ENCODE results near the gene AMD1.

The AMD1 gene

DNA sequence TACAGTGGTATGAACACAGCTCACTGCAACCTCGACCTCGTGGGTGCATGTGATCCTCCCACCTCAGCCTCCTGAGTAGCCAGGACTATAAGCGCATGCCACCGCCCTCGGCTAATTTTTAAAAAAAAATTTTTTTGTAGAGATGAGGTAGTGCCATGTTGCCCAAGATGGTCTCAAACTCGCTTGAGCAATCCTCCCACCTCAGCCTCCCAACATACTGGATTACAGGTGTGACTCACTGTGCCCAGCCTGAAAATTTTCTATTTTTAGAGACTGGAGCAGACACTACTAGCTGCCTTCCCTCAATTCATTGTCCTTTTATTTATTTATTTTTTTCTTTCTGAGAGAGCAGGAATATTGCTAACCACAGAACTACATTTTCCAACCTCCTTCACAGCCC, 63.6 kb downstream of the AMD1 start:
- FAIRE-seq = no peak

DNA sequence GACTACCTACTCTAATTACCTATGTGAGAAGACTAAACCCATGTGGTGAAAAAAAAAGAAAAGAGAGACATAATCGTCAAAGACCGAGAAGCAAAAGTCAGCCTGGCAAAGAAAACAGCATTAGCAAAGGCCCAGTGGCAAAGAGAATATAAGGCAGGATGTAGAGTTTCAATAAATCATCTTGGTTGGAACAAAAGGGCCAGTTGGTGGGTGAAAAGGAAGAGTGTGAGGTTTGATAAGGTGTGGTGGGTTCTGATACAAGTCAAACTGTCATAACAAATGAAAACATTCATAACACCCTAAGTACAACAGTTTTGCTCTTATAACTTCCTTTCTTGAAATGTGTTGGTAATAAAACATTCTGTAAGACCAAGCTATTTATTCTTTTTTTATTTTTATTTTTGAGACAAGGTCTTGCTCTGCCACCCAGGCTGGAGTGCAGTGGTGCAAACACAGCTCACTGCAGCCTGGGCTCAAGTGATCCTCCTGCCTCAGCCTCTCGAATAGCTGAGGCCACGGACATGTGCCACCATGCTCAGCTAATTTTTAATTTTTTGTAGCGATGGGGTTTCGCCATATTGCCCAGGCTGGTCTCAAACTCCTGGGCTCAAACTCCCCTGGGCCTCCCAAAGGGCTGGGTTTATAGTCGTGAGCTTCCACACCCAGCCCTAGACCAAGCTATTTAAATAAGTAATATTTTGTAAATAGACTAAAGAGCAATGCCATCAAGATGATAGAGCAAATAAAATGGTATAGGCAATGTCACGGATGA, 65.0 kb downstream of the AMD1 start:
- FAIRE-seq (no peak), DNase-seq (ENCODE audit: low spot score) (no peak)

More for the DNA sequence above, 63.6 kb downstream of the AMD1 start:
- peak; percentile 50 for DNase-seq (ENCODE audit: low spot score)

DNA sequence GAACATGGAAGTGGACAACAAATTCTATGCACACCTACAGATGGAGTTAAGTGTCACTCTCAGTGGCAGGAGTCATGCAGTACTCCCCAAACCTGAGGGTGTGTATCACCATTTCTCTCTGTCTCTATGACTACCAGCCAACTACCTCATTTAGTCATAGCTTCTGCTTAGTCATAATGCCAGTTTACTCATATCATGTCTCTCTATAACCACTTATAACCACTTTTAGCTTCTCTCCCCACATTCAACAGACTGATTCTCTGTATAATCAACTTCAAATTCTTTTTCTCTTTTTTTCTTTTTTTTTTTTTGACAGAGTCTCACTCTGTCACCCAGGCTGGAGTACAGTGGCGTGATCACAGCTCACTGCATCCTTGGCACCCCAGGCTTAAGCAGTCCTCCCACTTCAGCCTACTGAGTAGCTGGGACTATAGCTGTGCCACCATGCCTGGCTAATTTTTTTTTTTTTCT, 70.1 kb downstream of the AMD1 start:
- FAIRE-seq (no peak), DNase-seq (ENCODE audit: low spot score) (peak; percentile 65)

Measured in urothelium cell line (cell line).